ENCODE measurements around the gene STAC2. TPM values are rescaled to one million over a fixed set of nuclear protein-coding genes. Genes with fewer than 3 reads are reported as not detected.

Gene STAC2
- total and polyA plus RNA-seq, 2 donors (not counting 1 experiment from before 2014, with no cell fraction given) = not detected

DNA sequence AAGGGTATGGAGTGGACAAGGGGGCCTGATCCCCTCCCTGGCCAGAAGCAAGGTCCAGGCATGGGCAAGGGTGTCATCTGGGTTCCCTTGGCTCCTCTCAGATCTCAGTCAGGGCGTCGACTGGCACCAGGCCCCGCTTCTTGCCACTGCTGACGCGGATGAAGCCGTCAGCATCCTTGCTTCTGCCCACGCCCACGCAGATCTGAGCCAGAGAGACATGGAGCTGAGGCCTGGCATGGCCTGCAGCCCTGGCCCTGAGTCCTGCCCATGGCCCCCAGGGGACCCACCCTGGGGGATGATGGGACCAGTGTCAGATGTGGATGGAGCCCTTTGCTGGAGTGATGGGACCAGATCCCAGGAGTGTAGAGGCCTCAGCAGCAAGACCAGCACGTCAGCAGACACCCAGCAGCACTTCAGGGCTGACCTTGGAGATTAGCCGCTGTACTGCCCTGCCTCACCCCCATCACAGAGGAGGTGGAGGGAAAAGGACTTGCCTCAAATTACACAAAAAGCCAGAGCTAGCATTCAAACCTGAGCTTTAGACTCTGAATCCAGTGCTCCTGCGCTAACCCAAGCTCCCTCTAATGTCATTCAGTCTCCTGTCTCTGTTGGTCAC lies 13.4 kb downstream of the STAC2 start:
- peaks cover 18% of the 10 kb centered on the region for H3K27me3 Mint-ChIP-seq
- POLR2A ChIA-PET = interaction anchor here (0.6 kb wide), 1 partner anchor 15 kb away, joined by 4 read pairs; no protein-coding TSS in a partner anchor
- no peak overlapping the region for H3K4me3 ChIP-seq (ENCODE audit: control extremely low read depth in 1 of 5, extremely low read depth in 1 of 5, insufficient read depth in 1 of 5, low read depth in 2 of 5, low read length in 4 of 5)
- peaks cover 28 to 36% of the 10 kb centered on the region in 2 donors for H3K4me1 ChIP-seq (ENCODE audit: control insufficient read depth in 2 of 2, insufficient read depth in 2 of 2, low read length in 2 of 2)
- ATAC-seq (ENCODE audit: low read depth) (no peak), DNase-seq (no peak)
- WGBS (ENCODE audit: insufficient coverage) = 93% methylated on average over 10 of the region's 11 CpGs
- peaks cover 28% of the 10 kb centered on the region for H3K4me1 Mint-ChIP-seq
- no peaks in the 10 kb centered on the region for H3K36me3 ChIP-seq (replicated peaks in 1 of 2; ENCODE audit: control extremely low read depth in 1 of 2, control insufficient read depth in 1 of 2, extremely low read depth in 1 of 2, insufficient read depth in 2 of 2, low read length in 1 of 2)
- H4K20me1 ChIP-seq (ENCODE audit: control insufficient read depth, insufficient read depth, low read length, poor library complexity, severe bottlenecking) = no peaks in the 10 kb centered on the region
- no peaks in the 10 kb centered on the region for H3K79me2 ChIP-seq (ENCODE audit: control insufficient read depth, insufficient read depth, low read length)
- H3K9ac ChIP-seq (ENCODE audit: low read length) = no peak overlapping the region
- no peak overlapping the region for H2AFZ ChIP-seq (ENCODE audit: insufficient read depth, low read depth, low read length, poor library complexity, severe bottlenecking)
- H3K27ac ChIP-seq (ENCODE audit: low read length in 2 of 2) = no peak overlapping the region
- no peak overlapping the region for H3K4me3 Mint-ChIP-seq
- peaks cover 0 to 3% (median 0%) of the 10 kb centered on the region in 3 donors for H3K9me3 ChIP-seq (ENCODE audit: control extremely low read depth in 1 of 3, control insufficient read depth in 2 of 3, insufficient read depth in 1 of 3, low read length in 2 of 3)
- H3K9me3 Mint-ChIP-seq (ENCODE audit: insufficient read depth) = no peaks in the 10 kb centered on the region
- no peak overlapping the region for H3K4me2 ChIP-seq (replicated peaks; ENCODE audit: low read depth, low read length, poor library complexity, severe bottlenecking)
- intact Hi-C loops (cut with micrococcal nuclease) = no loop called here
- H3K27me3 ChIP-seq (replicated peaks in 1 of 4; ENCODE audit: control extremely low read depth in 1 of 4, control insufficient read depth in 3 of 4, insufficient read depth in 4 of 4, low read length in 3 of 4) = peaks cover 0 to 17% (median 4%) of the 10 kb centered on the region in 4 experiments
- TF ChIP-seq, protein P1, sequence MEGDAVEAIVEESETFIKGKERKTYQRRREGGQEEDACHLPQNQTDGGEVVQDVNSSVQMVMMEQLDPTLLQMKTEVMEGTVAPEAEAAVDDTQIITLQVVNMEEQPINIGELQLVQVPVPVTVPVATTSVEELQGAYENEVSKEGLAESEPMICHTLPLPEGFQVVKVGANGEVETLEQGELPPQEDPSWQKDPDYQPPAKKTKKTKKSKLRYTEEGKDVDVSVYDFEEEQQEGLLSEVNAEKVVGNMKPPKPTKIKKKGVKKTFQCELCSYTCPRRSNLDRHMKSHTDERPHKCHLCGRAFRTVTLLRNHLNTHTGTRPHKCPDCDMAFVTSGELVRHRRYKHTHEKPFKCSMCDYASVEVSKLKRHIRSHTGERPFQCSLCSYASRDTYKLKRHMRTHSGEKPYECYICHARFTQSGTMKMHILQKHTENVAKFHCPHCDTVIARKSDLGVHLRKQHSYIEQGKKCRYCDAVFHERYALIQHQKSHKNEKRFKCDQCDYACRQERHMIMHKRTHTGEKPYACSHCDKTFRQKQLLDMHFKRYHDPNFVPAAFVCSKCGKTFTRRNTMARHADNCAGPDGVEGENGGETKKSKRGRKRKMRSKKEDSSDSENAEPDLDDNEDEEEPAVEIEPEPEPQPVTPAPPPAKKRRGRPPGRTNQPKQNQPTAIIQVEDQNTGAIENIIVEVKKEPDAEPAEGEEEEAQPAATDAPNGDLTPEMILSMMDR (IDR thresholded peaks at IDR 0.05) = no peak
- no peak for TF ChIP-seq EZH2 (IDR thresholded peaks at IDR 0.05; ENCODE audit: borderline replicate concordance, insufficient read depth, low read depth, low read length, poor library complexity, severe bottlenecking)
- H3K27ac Mint-ChIP-seq = no peak overlapping the region
- CTCF ChIA-PET = interaction anchor here (0.6 to 18.9 kb wide), 2 partner anchors 28 to 308 kb away, joined by 3 to 707 read pairs; no protein-coding TSS in a partner anchor

DNA sequence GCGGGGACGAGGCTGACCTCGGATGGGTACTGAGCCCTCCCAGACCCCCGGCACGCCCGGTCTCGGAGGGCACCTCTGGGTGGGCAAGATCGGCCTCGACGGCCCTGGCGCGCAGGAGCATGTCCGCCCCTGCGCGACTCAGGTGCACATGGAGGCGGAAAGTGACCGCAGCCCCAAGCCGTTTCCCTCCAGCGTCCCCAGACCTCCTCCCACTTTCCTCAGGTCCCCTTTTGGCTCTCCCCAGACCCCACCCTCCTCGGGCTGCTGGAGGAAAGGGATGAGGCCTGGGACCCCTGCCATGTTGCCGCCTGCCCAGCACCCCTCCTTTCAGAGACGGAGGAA lies 15.7 kb downstream of the STAC2 start:
- Histone ChIP-seq H3K4me1 (ENCODE audit: control insufficient read depth in 2 of 2, insufficient read depth in 2 of 2, low read length in 2 of 2) (peaks cover 32 to 39% of the 10 kb centered on the region in 2 donors), H3K79me2 (ENCODE audit: control insufficient read depth, insufficient read depth, low read length) (no peaks in the 10 kb centered on the region), H3K27ac (ENCODE audit: low read length in 2 of 2) (no peak overlapping the region), H2AFZ (ENCODE audit: insufficient read depth, low read depth, low read length, poor library complexity, severe bottlenecking) (peak overlapping the region; percentile 76), H3K4me2 (replicated peaks; ENCODE audit: low read depth, low read length, poor library complexity, severe bottlenecking) (peak overlapping the region; percentile 96), H4K20me1 (ENCODE audit: control insufficient read depth, insufficient read depth, low read length, poor library complexity, severe bottlenecking) (no peaks in the 10 kb centered on the region), H3K9me3 (ENCODE audit: control extremely low read depth in 1 of 3, control insufficient read depth in 2 of 3, insufficient read depth in 1 of 3, low read length in 2 of 3) (peaks cover 0 to 3% (median 0%) of the 10 kb centered on the region in 3 donors), H3K4me3 (ENCODE audit: control extremely low read depth in 1 of 5, extremely low read depth in 1 of 5, insufficient read depth in 1 of 5, low read depth in 2 of 5, low read length in 4 of 5) (peak overlapping the region in 4 of 5 experiments; percentile 35 to 52 (median 48)), H3K9ac (ENCODE audit: low read length) (peak overlapping the region; percentile 59), H3K36me3 (replicated peaks in 1 of 2; ENCODE audit: control extremely low read depth in 1 of 2, control insufficient read depth in 1 of 2, extremely low read depth in 1 of 2, insufficient read depth in 2 of 2, low read length in 1 of 2) (peaks cover 1 to 2% of the 10 kb centered on the region in 2 experiments), H3K27me3 (replicated peaks in 1 of 4; ENCODE audit: control extremely low read depth in 1 of 4, control insufficient read depth in 3 of 4, insufficient read depth in 4 of 4, low read length in 3 of 4) (peaks cover 0 to 12% (median 3%) of the 10 kb centered on the region in 4 experiments)
- Mint-ChIP-seq H3K9me3 (ENCODE audit: insufficient read depth) (no peaks in the 10 kb centered on the region), H3K4me1 (peaks cover 33% of the 10 kb centered on the region), H3K27ac (peak overlapping the region; percentile 53), H3K27me3 (no peaks in the 10 kb centered on the region), H3K4me3 (peak overlapping the region; percentile 77)
- no peak for TF ChIP-seq EZH2 (IDR thresholded peaks at IDR 0.05; ENCODE audit: borderline replicate concordance, insufficient read depth, low read depth, low read length, poor library complexity, severe bottlenecking)
- TF ChIP-seq, protein P1 (IDR thresholded peaks at IDR 0.05) = no peak
- 6% methylated on average over 22 of the region's 22 CpGs for WGBS (ENCODE audit: insufficient coverage)
- DNase-seq = no peak
- POLR2A ChIA-PET = interaction anchor here (1.8 kb wide), 2 partner anchors 10 to 22 kb away, joined by 5 to 11 read pairs; partner anchors contain the start of gene RPL19
- no peak for ATAC-seq (ENCODE audit: low read depth)
- intact Hi-C loops (cut with micrococcal nuclease) = no loop called here
- CTCF ChIA-PET = interaction anchor here (0.6 to 18.9 kb wide), 3 partner anchors 10 to 655 kb away, joined by 4 to 707 read pairs (median 15); partner anchors contain the start of gene RPL19
